Activated T-helper 9 cell treated with anti-CD3 and anti-CD28 coated beads, Interleukin-2, amount 50 U/mL, for 16 hours (primary cell): ENCODE measurements around the gene ARHGAP15.

ENCODE experiments used
- DNase-seq: peaks from one replicate; pipeline ENCODE4 v3.0.0-alpha.2; 2020; ENCODE audit warnings: low read depth

ARHGAP15 gene

GRCh38 chr2:143482771-143483170 is 353.6 kb downstream of the ARHGAP15 start:
- no peak for DNase-seq

GRCh38 chr2:143486976-143487375 is 357.8 kb downstream of the ARHGAP15 start:
- no peak for DNase-seq

GRCh38 chr2:143489145-143489544 is 359.9 kb downstream of the ARHGAP15 start:
- no peak for DNase-seq

GRCh38 chr2:143491131-143491530 is 361.9 kb downstream of the ARHGAP15 start:
- DNase-seq: no peak

- DNase-seq: no peak
Measured at GRCh38 chr2:143493339-143493738, 364.1 kb downstream of the ARHGAP15 start.

- DNase-seq: no peak
Measured at GRCh38 chr2:143497726-143498125, 368.5 kb downstream of the ARHGAP15 start.

GRCh38 chr2:143498496-143498895 is 369.3 kb downstream of the ARHGAP15 start:
- no peak for DNase-seq

- DNase-seq: no peak
Measured at GRCh38 chr2:143499061-143499460, 369.8 kb downstream of the ARHGAP15 start.

- DNase-seq: no peak
Measured at GRCh38 chr2:143501106-143501676, 372.0 kb downstream of the ARHGAP15 start.

GRCh38 chr2:143503280-143503679 is 374.1 kb downstream of the ARHGAP15 start:
- no peak for DNase-seq

- DNase-seq: no peak
Measured at GRCh38 chr2:143504397-143504796, 375.2 kb downstream of the ARHGAP15 start.

GRCh38 chr2:143505542-143505941 is 376.3 kb downstream of the ARHGAP15 start:
- no peak for DNase-seq

GRCh38 chr2:143513081-143513480 is 383.9 kb downstream of the ARHGAP15 start:
- no peak for DNase-seq

GRCh38 chr2:143514413-143514812 is 385.2 kb downstream of the ARHGAP15 start:
- DNase-seq: no peak

GRCh38 chr2:143515318-143515717 is 386.1 kb downstream of the ARHGAP15 start:
- DNase-seq: no peak

GRCh38 chr2:143519521-143519920 is 390.3 kb downstream of the ARHGAP15 start:
- no peak for DNase-seq

GRCh38 chr2:143521396-143521795 is 392.2 kb downstream of the ARHGAP15 start:
- DNase-seq: no peak

- DNase-seq: no peak
Measured at GRCh38 chr2:143522699-143523098, 393.5 kb downstream of the ARHGAP15 start.

- DNase-seq: no peak
Measured at GRCh38 chr2:143524119-143524553, 394.9 kb downstream of the ARHGAP15 start.

- DNase-seq: no peak
Measured at GRCh38 chr2:143524559-143525401, 395.6 kb downstream of the ARHGAP15 start.

- no peak for DNase-seq
Measured at GRCh38 chr2:143525402-143525860, 396.2 kb downstream of the ARHGAP15 start.

- no peak for DNase-seq
Measured at GRCh38 chr2:143526498-143526897, 397.3 kb downstream of the ARHGAP15 start.

- DNase-seq: no peak
Measured at GRCh38 chr2:143528021-143528420, 398.8 kb downstream of the ARHGAP15 start.
